Mononuclear cell (primary cell): ENCODE results near the gene PDE2A. TPM values are rescaled to one million over a fixed set of nuclear protein-coding genes. Genes with fewer than 3 reads are reported as not detected.

ENCODE experiments used
- H3K27me3 ChIP-seq: 2 replicates; pipeline ENCODE4 v1.6.0; 2011; ENCODE audit warnings: low read length, control low read depth; ENCODE audit not compliant: insufficient read depth
- H3K4me1 ChIP-seq: 2 replicates; pipeline ENCODE4 v1.5.1; 2011; ENCODE audit warnings: mild to moderate bottlenecking, low read length, control low read depth; ENCODE audit not compliant: insufficient read depth
- H3K4me3 ChIP-seq: 2 replicates; pipeline ENCODE4 v1.5.1; 2011; ENCODE audit warnings: mild to moderate bottlenecking, low read length, moderate library complexity
- H3K9me3 ChIP-seq: 2 replicates; pipeline ENCODE4 v1.5.1; 2011; ENCODE audit warnings: low read depth, mild to moderate bottlenecking, control low read depth, low read length
- total RNA-seq: library from RNA; depleted of rRNA; stranded (reverse); fragments of >200 nt; gene quantifications from one replicate; pipeline ENCODE4 v1.2.3, GENCODE V29; 2012

PDE2A gene
- total RNA-seq, 1 donor = 3.7 TPM

- Histone ChIP-seq H3K4me1 (peaks cover 13% of the 10 kb centered on the region), H3K4me3 (no peak overlapping the region), H3K27me3 (peaks cover 10% of the 10 kb centered on the region), H3K9me3 (no peaks in the 10 kb centered on the region)
Observed at GRCh38 chr11:72646024-72646423, 28.2 kb downstream of the PDE2A start.

GRCh38 chr11:72643547-72643946 is 30.7 kb downstream of the PDE2A start:
- H3K27me3 ChIP-seq = peaks cover 20% of the 10 kb centered on the region
- peaks cover 13% of the 10 kb centered on the region for H3K4me1 ChIP-seq
- H3K4me3 ChIP-seq = no peak overlapping the region
- no peaks in the 10 kb centered on the region for H3K9me3 ChIP-seq

- Histone ChIP-seq H3K4me3 (no peak overlapping the region), H3K27me3 (peaks cover 20% of the 10 kb centered on the region), H3K9me3 (no peaks in the 10 kb centered on the region), H3K4me1 (peaks cover 13% of the 10 kb centered on the region)
Observed at GRCh38 chr11:72642884-72643522, 31.2 kb downstream of the PDE2A start.

- no peaks in the 10 kb centered on the region for H3K9me3 ChIP-seq
- H3K27me3 ChIP-seq = peaks cover 20% of the 10 kb centered on the region
- peaks cover 13% of the 10 kb centered on the region for H3K4me1 ChIP-seq
- no peak overlapping the region for H3K4me3 ChIP-seq
Observed at GRCh38 chr11:72642043-72642883, 32.0 kb downstream of the PDE2A start.

GRCh38 chr11:72641522-72642042 is 32.6 kb downstream of the PDE2A start:
- H3K9me3 ChIP-seq = no peaks in the 10 kb centered on the region
- peaks cover 13% of the 10 kb centered on the region for H3K4me1 ChIP-seq
- peaks cover 20% of the 10 kb centered on the region for H3K27me3 ChIP-seq
- no peak overlapping the region for H3K4me3 ChIP-seq

- peaks cover 20% of the 10 kb centered on the region for H3K27me3 ChIP-seq
Observed at GRCh38 chr11:72639502-72640375, 34.5 kb downstream of the PDE2A start.

GRCh38 chr11:72637926-72638325 is 36.3 kb downstream of the PDE2A start:
- Histone ChIP-seq H3K4me3 (no peak overlapping the region), H3K4me1 (peaks cover 8% of the 10 kb centered on the region), H3K27me3 (peaks cover 20% of the 10 kb centered on the region), H3K9me3 (no peaks in the 10 kb centered on the region)

More at GRCh38 chr11:72639502-72640375, 34.5 kb downstream of the PDE2A start:
- Histone ChIP-seq H3K9me3 (no peaks in the 10 kb centered on the region), H3K4me3 (no peak overlapping the region), H3K4me1 (peaks cover 13% of the 10 kb centered on the region)

GRCh38 chr11:72637198-72637597 is 37.0 kb downstream of the PDE2A start:
- Histone ChIP-seq H3K27me3 (peaks cover 20% of the 10 kb centered on the region), H3K4me3 (no peak overlapping the region), H3K9me3 (no peaks in the 10 kb centered on the region), H3K4me1 (peaks cover 6% of the 10 kb centered on the region)

GRCh38 chr11:72636376-72636775 is 37.8 kb downstream of the PDE2A start:
- Histone ChIP-seq H3K9me3 (no peaks in the 10 kb centered on the region), H3K27me3 (peaks cover 13% of the 10 kb centered on the region), H3K4me1 (no peaks in the 10 kb centered on the region), H3K4me3 (no peak overlapping the region)

- peaks cover 8% of the 10 kb centered on the region for H3K27me3 ChIP-seq
- H3K9me3 ChIP-seq = no peaks in the 10 kb centered on the region
- no peak overlapping the region for H3K4me3 ChIP-seq
- H3K4me1 ChIP-seq = no peaks in the 10 kb centered on the region
Observed at GRCh38 chr11:72635933-72636332, 38.3 kb downstream of the PDE2A start.

GRCh38 chr11:72635309-72635915 is 38.8 kb downstream of the PDE2A start:
- no peaks in the 10 kb centered on the region for H3K9me3 ChIP-seq
- no peaks in the 10 kb centered on the region for H3K4me1 ChIP-seq
- H3K4me3 ChIP-seq = no peak overlapping the region

GRCh38 chr11:72634472-72635095 is 39.6 kb downstream of the PDE2A start:
- Histone ChIP-seq H3K4me3 (no peak overlapping the region), H3K9me3 (no peaks in the 10 kb centered on the region), H3K4me1 (no peaks in the 10 kb centered on the region), H3K27me3 (no peaks in the 10 kb centered on the region)

More at GRCh38 chr11:72635309-72635915, 38.8 kb downstream of the PDE2A start:
- H3K27me3 ChIP-seq = peaks cover 4% of the 10 kb centered on the region

- H3K4me3 ChIP-seq = no peak overlapping the region
- H3K27me3 ChIP-seq = no peaks in the 10 kb centered on the region
- no peaks in the 10 kb centered on the region for H3K4me1 ChIP-seq
- H3K9me3 ChIP-seq = no peaks in the 10 kb centered on the region
Observed at GRCh38 chr11:72634016-72634415, 40.2 kb downstream of the PDE2A start.

- Histone ChIP-seq H3K4me3 (no peak overlapping the region), H3K27me3 (no peaks in the 10 kb centered on the region), H3K9me3 (no peaks in the 10 kb centered on the region), H3K4me1 (no peaks in the 10 kb centered on the region)
Observed at GRCh38 chr11:72633068-72633467, 41.2 kb downstream of the PDE2A start.
